Effector memory CD8-positive, alpha-beta T cell (primary cell): ENCODE measurements around the gene USP17L29.
"Not testable (repeated sequence)": the region's sequence is repeated elsewhere in the genome, so short reads cannot be mapped to it uniquely, and the experiment has no call there.

Experiments
- ATAC-seq: fragments of 150-1000 bp; cut with Tn5 transposase; replicated peaks from 2 replicates; pipeline ENCODE4 v1.10.0; 2021; ENCODE audit warnings: mild to moderate bottlenecking, moderate library complexity
- DNase-seq, 3 experiments: peaks; one replicate each; pipeline ENCODE4 v3.0.0; 2021
- H3K27ac Mint-ChIP-seq, 2 donors: one replicate each; pipeline ENCODE4 v1.8.0; 2022; ENCODE audit warnings: mild to moderate bottlenecking in 2 of 2, mixed read lengths in 2 of 2, moderate library complexity in 2 of 2
- H3K27me3 Mint-ChIP-seq, 2 donors: one replicate each; pipeline ENCODE4 v1.8.0; 2022; ENCODE audit warnings: mixed read lengths in 2 of 2
- H3K36me3 Mint-ChIP-seq: one replicate; pipeline ENCODE4 v1.8.0; 2022; ENCODE audit warnings: mild to moderate bottlenecking, moderate library complexity, mixed read lengths; ENCODE audit not compliant: insufficient read depth
- H3K4me1 Mint-ChIP-seq, 2 donors: one replicate each; pipeline ENCODE4 v1.8.0; 2022; ENCODE audit warnings: low read depth in 2 of 2, mixed read lengths in 2 of 2
- H3K4me3 Mint-ChIP-seq, 2 donors: one replicate each; pipeline ENCODE4 v1.8.0; 2022; ENCODE audit warnings: mild to moderate bottlenecking in 2 of 2, mixed read lengths in 2 of 2, moderate library complexity in 2 of 2
- H3K9me3 Mint-ChIP-seq, 2 donors: one replicate each; pipeline ENCODE4 v1.8.0; 2022; ENCODE audit warnings: mixed read lengths in 2 of 2
- total RNA-seq, 9 experiments: gene quantifications; one replicate each; lab custom pipeline; 2026; lab: John Stamatoyannopoulos, UW

USP17L29 gene
- 0 reads per million in 9 experiments for total RNA-seq

GRCh38 chr4:9353338-9353737 is at the start of gene USP17L29:
Gene USP17L29, plus strand, starts transcription at chr4:9353638. Its CDS starts 0 bp downstream, at chr4:9353638.
- not testable (repeated sequence) for H3K4me1 Mint-ChIP-seq, ATAC-seq, H3K9me3 Mint-ChIP-seq, H3K27ac Mint-ChIP-seq, H3K36me3 Mint-ChIP-seq, H3K4me3 Mint-ChIP-seq, DNase-seq, H3K27me3 Mint-ChIP-seq

GRCh38 chr4:9324191-9324590 is 29.2 kb upstream of the USP17L29 start:
- DNase-seq, result peak in 1 of 3 experiments; percentile 2
- not testable (repeated sequence) for H3K36me3 Mint-ChIP-seq, H3K4me3 Mint-ChIP-seq, ATAC-seq, H3K27me3 Mint-ChIP-seq, H3K27ac Mint-ChIP-seq, H3K4me1 Mint-ChIP-seq, H3K9me3 Mint-ChIP-seq

GRCh38 chr4:9324865-9325264 is 28.6 kb upstream of the USP17L29 start, which contains the start of gene USP17L24:
Gene USP17L24, plus strand, starts transcription at chr4:9325165. Its CDS starts 0 bp downstream, at chr4:9325165.
- not testable (repeated sequence) for ATAC-seq, H3K4me1 Mint-ChIP-seq, H3K27ac Mint-ChIP-seq, H3K4me3 Mint-ChIP-seq, H3K27me3 Mint-ChIP-seq, DNase-seq, H3K9me3 Mint-ChIP-seq, H3K36me3 Mint-ChIP-seq

GRCh38 chr4:9329611-9330010 is 23.8 kb upstream of the USP17L29 start, which contains the start of gene USP17L25:
Gene USP17L25, plus strand, starts transcription at chr4:9329911. Its CDS starts 0 bp downstream, at chr4:9329911.
- H3K27me3 Mint-ChIP-seq, H3K36me3 Mint-ChIP-seq, ATAC-seq, H3K27ac Mint-ChIP-seq, H3K4me1 Mint-ChIP-seq, H3K4me3 Mint-ChIP-seq, H3K9me3 Mint-ChIP-seq, DNase-seq: not testable (repeated sequence)

- not testable (repeated sequence) for H3K36me3 Mint-ChIP-seq, H3K4me3 Mint-ChIP-seq, ATAC-seq, H3K27me3 Mint-ChIP-seq, H3K9me3 Mint-ChIP-seq, DNase-seq, H3K4me1 Mint-ChIP-seq, H3K27ac Mint-ChIP-seq
These were observed 19.1 kb upstream of the USP17L29 start, which contains the start of gene USP17L26 for GRCh38 chr4:9334358-9334757. Gene USP17L26, plus strand, starts transcription at chr4:9334658. Its CDS starts 0 bp downstream, at chr4:9334658.

GRCh38 chr4:9339103-9339502 is 14.3 kb upstream of the USP17L29 start, which contains the start of gene USP17L5:
Gene USP17L5, plus strand, starts transcription at chr4:9339403. Its CDS starts 0 bp downstream, at chr4:9339403.
- not testable (repeated sequence) for H3K27ac Mint-ChIP-seq, H3K27me3 Mint-ChIP-seq, H3K9me3 Mint-ChIP-seq, H3K36me3 Mint-ChIP-seq, ATAC-seq, H3K4me3 Mint-ChIP-seq, DNase-seq, H3K4me1 Mint-ChIP-seq

GRCh38 chr4:9343848-9344247 is 9.6 kb upstream of the USP17L29 start, which contains the start of gene USP17L27:
Gene USP17L27, plus strand, starts transcription at chr4:9344148. Its CDS starts 0 bp downstream, at chr4:9344148.
- not testable (repeated sequence) for H3K4me3 Mint-ChIP-seq, H3K4me1 Mint-ChIP-seq, H3K27ac Mint-ChIP-seq, DNase-seq, H3K27me3 Mint-ChIP-seq, ATAC-seq, H3K9me3 Mint-ChIP-seq, H3K36me3 Mint-ChIP-seq

GRCh38 chr4:9348593-9348992 is 4.8 kb upstream of the USP17L29 start, which contains the start of gene USP17L28:
Gene USP17L28, plus strand, starts transcription at chr4:9348893. Its CDS starts 0 bp downstream, at chr4:9348893.
- not testable (repeated sequence) for H3K36me3 Mint-ChIP-seq, H3K4me1 Mint-ChIP-seq, H3K27ac Mint-ChIP-seq, H3K4me3 Mint-ChIP-seq, DNase-seq, H3K27me3 Mint-ChIP-seq, ATAC-seq, H3K9me3 Mint-ChIP-seq

- H3K4me1 Mint-ChIP-seq, H3K36me3 Mint-ChIP-seq, H3K27me3 Mint-ChIP-seq, ATAC-seq, H3K27ac Mint-ChIP-seq, H3K4me3 Mint-ChIP-seq, H3K9me3 Mint-ChIP-seq: not testable (repeated sequence)
- DNase-seq, result peak in 2 of 3 experiments; percentile 0 to 8
These were observed 2.6 kb upstream of the USP17L29 start for GRCh38 chr4:9350866-9351265.

- not testable (repeated sequence) for H3K4me1 Mint-ChIP-seq, H3K27ac Mint-ChIP-seq, H3K4me3 Mint-ChIP-seq, ATAC-seq, H3K36me3 Mint-ChIP-seq, DNase-seq, H3K27me3 Mint-ChIP-seq, H3K9me3 Mint-ChIP-seq
These were observed 9.4 kb downstream of the USP17L29 start, which contains the start of gene USP17L30 for GRCh38 chr4:9362829-9363228. Gene USP17L30, plus strand, starts transcription at chr4:9363129. Its CDS starts 0 bp downstream, at chr4:9363129.

GRCh38 chr4:9379881-9380280 is 26.4 kb downstream of the USP17L29 start:
- not testable (repeated sequence) for H3K36me3 Mint-ChIP-seq, H3K27ac Mint-ChIP-seq, H3K4me3 Mint-ChIP-seq, H3K9me3 Mint-ChIP-seq, DNase-seq, ATAC-seq, H3K4me1 Mint-ChIP-seq, H3K27me3 Mint-ChIP-seq

GRCh38 chr4:9381012-9381534 is 27.6 kb downstream of the USP17L29 start:
- not testable (repeated sequence) for H3K36me3 Mint-ChIP-seq, ATAC-seq, H3K27ac Mint-ChIP-seq, H3K9me3 Mint-ChIP-seq, H3K4me1 Mint-ChIP-seq, H3K27me3 Mint-ChIP-seq
- peak overlapping the region in 1 of 2 donors; percentile 31 for H3K4me3 Mint-ChIP-seq
- DNase-seq, result peak; percentile 7 to 21 (median 18)

GRCh38 chr4:9384126-9384525 is 30.7 kb downstream of the USP17L29 start:
- Mint-ChIP-seq H3K9me3 (no peaks in the 10 kb centered on the region), H3K4me1 (no peaks in the 10 kb centered on the region), H3K36me3 (peaks cover 3% of the 10 kb centered on the region), H3K27me3 (peaks cover 0 to 6% of the 10 kb centered on the region in 2 donors), H3K27ac (no peak overlapping the region), H3K4me3 (no peak overlapping the region)
- DNase-seq (no peak), ATAC-seq (no peak)

- DNase-seq, H3K9me3 Mint-ChIP-seq, H3K4me3 Mint-ChIP-seq, H3K27ac Mint-ChIP-seq, H3K36me3 Mint-ChIP-seq, H3K27me3 Mint-ChIP-seq, ATAC-seq, H3K4me1 Mint-ChIP-seq: not testable (repeated sequence)
These were observed 35.6 kb downstream of the USP17L29 start for GRCh38 chr4:9389001-9389400.
